ENCODE data around the gene DPYSL3.

Gene DPYSL3

GRCh38 chr5:147484708-147485020, 25.2 kb downstream of the DPYSL3 start:
- H3K36me3 ChIP-seq (ENCODE audit: control insufficient read depth, low read length) = no peaks in the 10 kb centered on the region
- no peak overlapping the region for H3K27ac ChIP-seq (ENCODE audit: low read depth, low read length)
- no peaks in the 10 kb centered on the region for H3K9me3 ChIP-seq (ENCODE audit: control insufficient read depth, insufficient read depth, low read length)
- H3K79me2 ChIP-seq (ENCODE audit: control insufficient read depth, low read length) = no peaks in the 10 kb centered on the region
- H3K27me3 ChIP-seq (ENCODE audit: control insufficient read depth, low read length) = no peaks in the 10 kb centered on the region
- H3K4me3 ChIP-seq (ENCODE audit: low read length) = no peak overlapping the region
- no peak overlapping the region for H3K4me2 ChIP-seq (ENCODE audit: low read length)
- H3F3A ChIP-seq (ENCODE audit: control insufficient read depth, insufficient read depth) = no peaks in the 10 kb centered on the region
- TF ChIP-seq EZH2phosphoT487 (IDR thresholded peaks at IDR 0.05; ENCODE audit: borderline replicate concordance, low read length) (no peak), CTCF (IDR thresholded peaks at IDR 0.05; ENCODE audit: low read depth, low read length, poor library complexity, severe bottlenecking) (no peak)
- no peaks in the 10 kb centered on the region for H4K20me1 ChIP-seq (ENCODE audit: control insufficient read depth, insufficient read depth, low read depth, low read length)
- no peaks in the 10 kb centered on the region for H3K9me2 ChIP-seq (replicated peaks; ENCODE audit: control insufficient read depth, low read length)
- peaks cover under 1% of the 10 kb centered on the region; the same call in 1 of the 2 replicates for H3K4me1 ChIP-seq (ENCODE audit: control insufficient read depth, low read length)

- H3K9me2 ChIP-seq (replicated peaks; ENCODE audit: control insufficient read depth, low read length) = no peaks in the 10 kb centered on the region
- H4K20me1 ChIP-seq (ENCODE audit: control insufficient read depth, insufficient read depth, low read depth, low read length) = no peaks in the 10 kb centered on the region
- no peak for TF ChIP-seq EZH2phosphoT487 (IDR thresholded peaks at IDR 0.05; ENCODE audit: borderline replicate concordance, low read length)
- no peak for TF ChIP-seq CTCF (IDR thresholded peaks at IDR 0.05; ENCODE audit: low read depth, low read length, poor library complexity, severe bottlenecking)
- no peaks in the 10 kb centered on the region for H3K79me2 ChIP-seq (ENCODE audit: control insufficient read depth, low read length)
- no peaks in the 10 kb centered on the region for H3F3A ChIP-seq (ENCODE audit: control insufficient read depth, insufficient read depth)
- H3K9me3 ChIP-seq (ENCODE audit: control insufficient read depth, insufficient read depth, low read length) = no peaks in the 10 kb centered on the region
- no peak overlapping the region for H3K4me3 ChIP-seq (ENCODE audit: low read length)
- no peak overlapping the region for H3K27ac ChIP-seq (ENCODE audit: low read depth, low read length)
- H3K36me3 ChIP-seq (ENCODE audit: control insufficient read depth, low read length) = no peaks in the 10 kb centered on the region
- no peak overlapping the region for H3K4me2 ChIP-seq (ENCODE audit: low read length)
- peaks cover 6% of the 10 kb centered on the region; the same call in 1 of the 2 replicates for H3K4me1 ChIP-seq (ENCODE audit: control insufficient read depth, low read length)
- no peaks in the 10 kb centered on the region for H3K27me3 ChIP-seq (ENCODE audit: control insufficient read depth, low read length)
Measured at GRCh38 chr5:147483961-147484707, 25.7 kb downstream of the DPYSL3 start.

GRCh38 chr5:147483188-147483790, 26.6 kb downstream of the DPYSL3 start:
- H3K27me3 ChIP-seq (ENCODE audit: control insufficient read depth, low read length) = no peaks in the 10 kb centered on the region
- TF ChIP-seq EZH2phosphoT487 (IDR thresholded peaks at IDR 0.05; ENCODE audit: borderline replicate concordance, low read length) (no peak), CTCF (IDR thresholded peaks at IDR 0.05; ENCODE audit: low read depth, low read length, poor library complexity, severe bottlenecking) (no peak)
- H3K9me3 ChIP-seq (ENCODE audit: control insufficient read depth, insufficient read depth, low read length) = no peaks in the 10 kb centered on the region
- no peaks in the 10 kb centered on the region for H3K79me2 ChIP-seq (ENCODE audit: control insufficient read depth, low read length)
- no peaks in the 10 kb centered on the region for H3K36me3 ChIP-seq (ENCODE audit: control insufficient read depth, low read length)
- no peaks in the 10 kb centered on the region for H3K9me2 ChIP-seq (replicated peaks; ENCODE audit: control insufficient read depth, low read length)
- peaks cover 7% of the 10 kb centered on the region; the same call in 1 of the 2 replicates for H3K4me1 ChIP-seq (ENCODE audit: control insufficient read depth, low read length)
- H3K4me2 ChIP-seq (ENCODE audit: low read length) = no peak overlapping the region
- H3K4me3 ChIP-seq (ENCODE audit: low read length) = no peak overlapping the region
- H3F3A ChIP-seq (ENCODE audit: control insufficient read depth, insufficient read depth) = no peaks in the 10 kb centered on the region
- H4K20me1 ChIP-seq (ENCODE audit: control insufficient read depth, insufficient read depth, low read depth, low read length) = no peaks in the 10 kb centered on the region
- no peak overlapping the region for H3K27ac ChIP-seq (ENCODE audit: low read depth, low read length)

All from DOHH2 (cell line).